B cell (primary cell): Measurements from ENCODE around the gene P3H3.
"Not testable (repeated sequence)": the region's sequence is repeated elsewhere in the genome, so short reads cannot be mapped to it uniquely, and the experiment has no call there.

Experiments used
- CTCF ChIP-seq: fragments of 200-600 bp; IDR thresholded peaks from one replicate; pipeline ENCODE4 v1.8.0; 2022; ENCODE audit warnings: antibody characterized with exemption, mild to moderate bottlenecking
- EZH2 ChIP-seq: IDR thresholded peaks from 2 replicates; pipeline ENCODE4 v1.6.1; 2012; ENCODE audit warnings: borderline replicate concordance, low read depth, mild to moderate bottlenecking, moderate library complexity, low read length; ENCODE audit not compliant: insufficient read depth, poor library complexity, severe bottlenecking

GRCh38 chr12:6865307-6865706 is 37.1 kb downstream of the P3H3 start:
- TF ChIP-seq CTCF, EZH2: not testable (repeated sequence)
